ENCODE results near the gene XCL1.
"Not testable (repeated sequence)": the region's sequence is repeated elsewhere in the genome, so short reads cannot be mapped to it uniquely, and the experiment has no call there.

XCL1 gene

DNA sequence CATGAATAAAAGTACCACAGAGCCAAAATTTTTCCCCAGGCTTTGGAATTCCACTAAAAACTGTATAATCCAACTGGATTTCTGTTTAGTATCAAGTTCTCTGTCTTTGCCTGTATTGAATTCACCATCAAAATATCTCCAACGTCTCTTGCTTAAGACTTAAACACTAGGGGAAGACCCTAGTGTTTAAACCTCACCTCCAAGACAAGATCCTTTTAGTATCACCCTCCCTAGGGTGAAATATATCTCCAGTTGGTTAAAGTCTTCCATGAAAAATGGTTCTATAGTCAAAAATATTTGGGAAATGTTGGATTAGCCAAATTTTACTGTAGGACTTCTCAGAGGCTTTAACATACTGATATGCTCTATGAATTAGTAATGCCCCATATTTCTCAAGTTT lies 8.1 kb upstream of the XCL1 start:
- no peak for DNase-seq

DNA sequence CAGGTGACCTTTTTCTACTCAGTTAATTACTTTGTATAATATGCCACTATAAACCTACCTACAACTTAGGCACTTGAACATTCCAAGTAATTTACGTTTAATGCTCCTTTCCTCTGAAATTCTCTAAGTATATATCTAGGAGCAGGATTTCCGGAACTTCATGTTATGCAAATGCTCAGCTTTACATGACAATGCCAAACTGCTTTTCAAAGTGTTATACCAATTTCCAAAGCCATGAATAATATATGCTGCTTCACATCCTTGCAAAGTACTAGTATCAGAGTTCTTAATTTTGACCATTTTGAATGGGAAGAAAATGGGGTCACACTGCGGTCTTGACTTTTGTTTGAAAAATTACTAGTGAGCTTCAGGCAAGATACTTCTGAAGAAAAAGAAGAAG lies 5.8 kb upstream of the XCL1 start:
- no peak for DNase-seq

DNA sequence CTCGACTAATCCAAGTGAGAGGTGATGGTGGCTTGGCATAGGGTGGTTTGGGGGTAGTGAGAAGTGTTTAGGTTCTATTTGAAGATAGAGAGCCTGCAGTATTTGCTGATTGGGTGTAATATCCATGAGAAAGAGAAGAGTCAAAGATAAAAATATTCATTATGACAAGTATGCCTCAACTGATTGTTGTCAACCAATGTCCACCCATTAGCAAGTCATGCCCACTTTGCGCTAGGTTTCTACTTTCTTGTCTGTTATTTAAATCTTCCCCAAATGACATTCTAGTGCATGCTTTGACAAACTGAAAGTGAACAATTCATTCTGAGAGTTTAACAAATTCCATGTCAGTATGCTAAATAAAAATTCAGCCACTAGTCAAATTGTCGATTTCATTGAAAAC lies 3.8 kb upstream of the XCL1 start:
- no peak for DNase-seq

DNA sequence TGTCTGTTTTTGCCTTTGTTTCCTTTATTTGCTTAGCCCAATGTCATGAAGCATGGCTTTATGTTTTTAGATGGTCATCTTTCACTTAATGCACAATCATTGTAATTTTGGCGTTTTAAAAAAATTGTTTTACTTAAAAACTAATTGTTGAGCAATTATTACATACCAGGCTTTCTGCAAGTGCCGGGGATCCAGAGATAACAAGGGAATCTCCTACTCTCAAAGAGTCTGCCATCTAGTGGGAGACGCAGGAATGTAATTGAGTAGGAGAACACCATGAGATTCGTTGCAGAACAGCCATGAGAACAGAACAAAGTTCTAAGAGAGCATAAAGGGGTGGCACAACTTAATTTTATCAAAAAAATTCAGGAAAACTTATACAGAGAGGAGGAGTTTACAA lies 2.2 kb upstream of the XCL1 start:
- DNase-seq = peak; percentile 27 to 58

DNA sequence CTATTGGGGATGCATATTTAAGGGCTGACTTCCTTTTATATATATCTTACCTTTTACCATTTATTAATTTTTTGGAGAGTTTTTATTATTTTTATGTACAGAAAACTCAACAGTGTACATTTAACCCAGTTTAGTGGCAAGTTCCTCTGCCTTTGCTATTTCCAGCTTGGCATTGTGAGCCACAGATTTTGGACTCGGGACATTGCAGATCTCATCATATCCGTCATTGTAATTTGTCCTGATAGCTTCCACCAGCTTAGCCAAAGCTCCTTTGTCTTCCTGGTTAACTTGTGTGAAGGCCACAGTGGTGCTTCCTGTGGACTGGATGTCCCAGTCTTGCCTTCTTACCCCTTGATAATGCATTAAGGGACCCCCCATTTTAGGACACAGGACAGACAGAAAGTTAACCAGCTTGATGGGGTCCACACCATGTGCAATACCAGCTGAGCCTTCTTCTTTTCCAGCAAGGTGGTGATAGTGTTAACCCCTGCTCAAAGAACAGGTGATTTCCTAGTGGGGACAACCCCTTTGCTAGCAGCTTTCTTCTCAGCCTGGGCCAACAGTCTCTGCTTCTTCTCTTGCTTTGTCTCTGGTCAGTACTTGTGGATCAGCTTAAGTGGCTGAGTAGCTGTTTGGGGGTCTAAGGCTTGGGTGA lies 2.3 kb downstream of the XCL1 start:
- DNase-seq = not testable (repeated sequence)

DNA sequence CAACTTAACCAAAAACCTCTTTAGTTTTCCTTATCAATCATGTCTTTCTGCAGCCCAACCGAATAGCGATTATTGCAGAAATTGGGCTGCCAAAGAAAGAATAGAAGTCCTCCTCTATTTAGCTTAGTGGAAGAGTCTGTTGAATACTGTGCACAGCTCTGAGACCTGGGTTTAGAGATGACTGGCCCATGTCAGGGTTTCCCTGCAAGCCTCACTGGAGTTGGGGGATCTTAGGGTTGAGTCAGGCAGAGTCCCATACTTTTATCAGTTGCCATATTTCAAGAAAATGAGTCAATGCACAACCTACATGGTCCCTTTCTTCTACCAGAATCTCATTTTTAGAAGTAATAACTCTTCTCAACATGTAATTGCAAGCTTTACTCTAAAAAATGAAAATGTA lies 3.9 kb downstream of the XCL1 start:
- DNase-seq = not testable (repeated sequence)

DNA sequence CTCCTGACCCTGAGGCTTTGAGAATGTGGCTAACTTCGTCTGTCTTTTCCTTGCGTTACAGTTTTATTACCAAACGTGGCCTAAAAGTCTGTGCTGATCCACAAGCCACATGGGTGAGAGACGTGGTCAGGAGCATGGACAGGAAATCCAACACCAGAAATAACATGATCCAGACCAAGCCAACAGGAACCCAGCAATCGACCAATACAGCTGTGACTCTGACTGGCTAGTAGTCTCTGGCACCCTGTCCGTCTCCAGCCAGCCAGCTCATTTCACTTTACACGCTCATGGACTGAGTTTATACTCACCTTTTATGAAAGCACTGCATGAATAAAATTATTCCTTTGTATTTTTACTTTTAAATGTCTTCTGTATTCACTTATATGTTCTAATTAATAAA lies 4.6 kb downstream of the XCL1 start:
- not testable (repeated sequence) for DNase-seq

DNA sequence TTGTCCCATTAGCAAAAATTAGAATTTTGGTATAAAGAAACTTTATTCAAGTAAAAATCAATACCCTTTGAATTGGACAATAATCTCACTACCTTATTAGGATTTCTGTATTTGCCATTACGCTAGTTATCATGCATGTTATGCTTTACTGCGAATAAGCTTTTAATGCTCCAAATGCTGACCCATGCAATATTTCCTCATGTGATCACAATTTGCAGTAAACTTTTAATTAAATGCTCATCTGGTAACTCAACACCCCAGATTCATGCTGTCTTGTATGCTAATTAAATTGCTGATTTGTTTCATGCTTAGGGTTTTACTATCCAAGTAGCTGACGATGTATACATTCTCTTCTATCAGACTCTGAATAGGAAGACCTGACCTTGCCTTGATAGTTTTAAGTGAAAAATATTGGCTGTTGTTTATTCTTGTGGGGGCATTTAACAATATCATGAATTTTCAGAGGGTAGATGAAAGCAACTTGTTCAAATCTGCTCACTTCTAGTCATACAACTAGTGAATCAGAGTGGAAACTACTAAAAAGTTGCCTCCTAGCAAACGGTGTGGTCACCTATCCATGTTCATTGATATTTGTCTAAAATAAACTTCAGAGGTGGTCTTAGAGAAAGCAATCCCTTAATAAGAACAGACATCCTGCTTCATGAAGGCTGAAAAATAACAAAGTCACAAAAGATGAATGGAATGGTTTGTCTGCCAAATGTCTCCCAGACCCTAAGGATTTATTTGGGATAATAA lies 5.6 kb downstream of the XCL1 start:
- no peak for DNase-seq

DNA sequence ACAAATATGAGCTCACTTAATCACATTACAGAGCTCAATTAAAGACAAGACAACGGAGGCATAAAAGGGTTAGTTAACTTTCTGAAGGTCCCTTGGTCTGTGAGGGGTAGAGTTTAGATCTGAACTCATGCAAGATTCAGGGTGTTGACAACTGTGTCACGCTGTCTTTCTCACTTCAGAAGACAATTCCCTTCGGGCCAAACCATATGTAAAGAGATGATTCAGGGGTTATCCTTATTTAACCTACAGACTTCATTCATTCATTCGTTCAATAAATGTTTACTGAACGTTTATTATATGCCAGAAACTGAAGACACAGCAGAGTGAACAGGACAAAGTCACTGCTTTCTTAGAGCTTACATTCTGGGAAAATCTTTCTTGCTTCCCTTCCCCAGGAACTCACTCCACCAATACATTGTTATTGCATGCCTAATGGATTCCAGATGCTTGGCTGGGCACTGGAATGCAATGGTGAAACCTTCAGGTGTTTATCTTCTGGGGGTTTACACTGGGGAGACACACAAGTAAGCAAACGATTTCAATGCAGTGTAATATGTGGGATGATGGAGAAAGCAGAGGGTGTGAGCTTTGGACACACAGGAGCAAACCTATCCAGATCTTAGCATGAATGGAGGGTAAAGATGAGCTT lies 6.4 kb downstream of the XCL1 start:
- DNase-seq = no peak

DNA sequence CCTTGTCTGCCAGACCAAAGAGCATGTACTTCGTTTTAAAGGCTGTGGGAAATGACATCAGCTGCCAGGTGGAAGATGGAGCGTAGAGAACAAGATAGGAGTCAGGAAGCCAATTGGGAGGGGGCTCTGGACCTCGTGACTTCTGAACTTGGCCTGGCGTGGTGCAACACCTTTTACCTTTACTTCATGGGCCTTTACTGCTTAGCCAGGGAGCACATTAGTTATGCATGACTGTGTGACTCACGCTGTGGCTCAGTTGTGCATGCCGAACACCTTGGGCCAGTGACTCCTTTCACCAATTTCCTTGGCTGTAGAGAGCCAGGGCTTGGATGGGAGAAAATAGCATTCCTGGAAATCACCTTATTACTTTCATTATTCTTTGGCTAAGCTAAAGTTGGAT lies 7.2 kb downstream of the XCL1 start:
- DNase-seq = no peak

DNA sequence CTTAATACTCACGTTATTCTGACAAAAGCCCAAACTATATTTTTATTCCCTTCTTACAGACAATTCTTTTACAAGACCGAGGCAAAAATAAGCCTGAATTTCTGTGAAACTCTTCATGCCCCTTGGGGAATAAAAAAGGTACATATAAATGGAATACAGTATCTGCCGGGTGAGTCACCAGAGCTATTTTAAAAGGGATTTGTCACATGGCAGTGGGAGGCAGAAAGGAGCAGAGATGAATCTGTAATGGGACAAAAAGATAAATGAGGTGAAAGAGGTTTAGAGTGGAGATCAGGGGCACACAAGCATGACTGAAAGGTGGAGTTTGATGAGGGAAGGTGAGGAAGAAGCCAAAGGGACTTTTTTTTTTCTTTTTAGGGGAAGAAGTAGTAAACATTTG lies 8.8 kb downstream of the XCL1 start:
- DNase-seq = no peak

DNA sequence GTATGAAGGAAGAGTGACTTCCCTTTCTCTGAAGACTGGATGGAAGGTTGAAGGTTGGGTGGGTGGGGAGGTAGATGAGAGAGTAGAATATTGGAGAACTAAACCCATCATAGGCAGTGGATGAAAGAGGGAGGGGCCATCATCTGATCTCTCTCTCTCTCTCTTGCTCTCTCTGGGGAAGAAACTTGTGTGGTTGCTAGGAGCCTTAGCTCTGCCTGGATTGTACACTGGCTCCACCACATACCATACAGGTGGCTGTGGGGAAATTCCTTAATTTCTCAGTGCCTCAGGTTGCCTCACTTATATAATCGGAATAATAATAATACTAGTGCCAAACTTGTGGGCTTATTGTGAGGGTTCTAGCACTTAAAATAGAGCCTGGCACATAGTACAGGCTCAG lies 9.5 kb downstream of the XCL1 start:
- DNase-seq = no peak

DNA sequence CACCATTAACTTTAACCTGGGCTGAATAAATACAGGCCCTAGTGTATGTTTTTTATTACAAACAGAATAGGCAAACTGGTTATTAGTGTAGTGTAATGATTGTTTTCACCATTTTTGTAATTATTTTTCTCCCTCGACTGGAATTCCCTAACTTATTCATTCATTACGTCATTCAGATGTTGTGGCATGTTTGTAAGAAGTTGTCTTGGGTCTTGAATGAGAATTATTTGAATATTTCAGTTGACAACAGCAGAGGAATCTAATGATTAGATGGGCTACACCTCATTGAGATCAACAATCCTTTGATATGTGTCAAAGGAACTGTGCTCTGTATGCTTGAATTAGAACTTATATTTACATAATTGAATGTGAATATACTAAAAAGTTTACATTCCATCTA lies 12.8 kb downstream of the XCL1 start:
- DNase-seq = no peak

DNA sequence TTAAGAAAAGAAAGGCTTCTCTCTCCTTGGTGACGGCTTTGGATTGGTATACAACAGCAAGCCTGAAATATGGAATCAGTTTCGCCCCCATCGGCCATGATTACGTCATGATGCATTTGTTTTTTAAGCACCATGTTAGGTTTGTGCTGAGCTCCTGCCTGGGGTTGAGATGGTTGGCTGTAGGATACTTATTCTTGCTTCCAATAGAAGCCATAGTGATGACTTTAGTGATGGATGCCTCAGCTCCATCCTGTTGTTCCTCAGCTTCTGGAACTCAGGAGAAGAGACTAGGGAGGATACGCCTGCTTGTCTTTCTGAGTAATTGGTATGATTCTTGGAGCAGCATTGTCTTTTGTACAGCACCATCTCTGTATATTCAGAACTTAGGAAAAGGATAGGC lies 14.7 kb downstream of the XCL1 start:
- no peak for DNase-seq

DNA sequence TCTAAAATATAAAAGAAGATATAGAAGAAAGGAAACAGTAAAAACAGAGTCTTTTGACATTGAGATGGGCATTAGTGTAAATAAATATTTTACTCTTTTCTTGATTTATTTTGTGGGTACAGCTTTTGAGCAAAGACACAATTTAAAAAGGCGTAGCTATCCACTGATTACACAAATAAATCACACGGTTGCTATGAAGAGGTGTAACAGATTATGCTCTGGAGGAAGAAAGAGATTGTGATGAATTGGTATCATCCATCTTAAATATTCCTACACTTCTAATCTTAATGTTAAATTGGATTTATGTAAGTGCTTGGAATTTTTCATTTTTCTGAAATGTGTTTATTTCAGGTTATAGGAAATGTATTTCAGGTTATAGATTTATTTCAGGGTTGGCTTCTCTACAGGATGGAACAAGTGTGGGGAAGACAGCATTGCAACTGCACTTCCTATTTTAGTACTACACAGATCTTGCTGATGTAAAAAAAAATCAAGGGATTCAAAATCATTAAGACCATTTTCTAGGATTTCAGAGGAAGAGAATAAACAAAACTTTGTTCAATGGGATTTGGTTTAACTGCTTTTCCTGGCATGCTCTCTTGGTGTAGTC lies 15.3 kb downstream of the XCL1 start:
- no peak for DNase-seq

DNA sequence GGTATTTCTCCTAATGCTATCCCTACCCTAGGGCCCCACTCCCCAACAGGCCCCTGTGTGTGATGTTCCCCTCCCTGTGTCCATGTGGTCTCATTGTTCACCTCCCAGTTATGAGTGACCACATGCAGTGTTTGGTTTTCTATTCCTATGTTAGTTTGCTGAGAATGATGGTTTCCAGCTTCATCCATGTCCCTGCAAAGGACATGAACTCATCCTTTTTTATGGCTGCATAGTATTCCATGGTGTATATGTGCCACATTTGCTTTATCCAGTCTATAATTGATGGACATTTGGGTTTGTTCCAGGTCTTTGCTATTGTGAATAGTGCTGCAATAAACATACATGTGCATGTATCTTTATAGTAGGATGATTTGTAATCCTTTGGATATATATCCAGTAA lies 19.0 kb downstream of the XCL1 start:
- DNase-seq = not testable (repeated sequence)

DNA sequence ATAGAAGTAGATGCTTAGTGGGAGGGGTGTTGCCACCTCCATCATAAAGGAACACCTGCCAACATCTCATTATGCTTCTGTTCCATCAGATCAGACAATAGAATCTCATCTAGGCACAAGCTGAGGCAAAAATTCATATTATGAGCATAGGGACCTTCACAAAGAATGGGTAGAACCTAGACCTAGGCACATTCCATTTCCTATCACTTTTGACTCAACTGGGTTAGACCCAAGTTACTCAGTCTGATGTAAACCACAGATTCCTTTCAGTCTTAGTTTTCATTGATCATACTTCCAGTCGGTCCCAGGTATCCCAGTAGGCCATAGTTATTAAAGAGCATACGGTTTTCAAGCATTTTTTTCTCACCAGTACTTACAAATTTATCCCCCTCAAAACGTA lies 21.7 kb downstream of the XCL1 start:
- DNase-seq = no peak

DNA sequence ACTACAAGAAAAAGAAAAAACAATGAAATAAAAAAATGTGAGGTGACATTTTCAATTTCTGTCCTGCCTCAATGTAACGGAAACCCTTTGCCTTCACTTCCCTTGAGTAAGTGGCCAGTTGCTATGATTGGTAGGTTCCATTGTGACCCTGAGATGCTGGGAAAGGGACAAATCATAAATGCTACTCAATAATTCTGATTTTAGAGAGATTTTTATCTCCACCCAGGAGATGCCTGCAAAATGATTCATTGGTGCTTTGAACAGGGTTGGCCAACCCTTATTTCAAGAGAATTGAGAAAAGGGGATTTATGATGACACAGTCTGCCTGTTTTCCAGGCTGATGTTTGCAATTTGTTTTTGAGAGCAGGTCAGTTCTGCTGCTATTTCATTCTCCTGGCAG lies 22.5 kb downstream of the XCL1 start:
- no peak for DNase-seq

DNA sequence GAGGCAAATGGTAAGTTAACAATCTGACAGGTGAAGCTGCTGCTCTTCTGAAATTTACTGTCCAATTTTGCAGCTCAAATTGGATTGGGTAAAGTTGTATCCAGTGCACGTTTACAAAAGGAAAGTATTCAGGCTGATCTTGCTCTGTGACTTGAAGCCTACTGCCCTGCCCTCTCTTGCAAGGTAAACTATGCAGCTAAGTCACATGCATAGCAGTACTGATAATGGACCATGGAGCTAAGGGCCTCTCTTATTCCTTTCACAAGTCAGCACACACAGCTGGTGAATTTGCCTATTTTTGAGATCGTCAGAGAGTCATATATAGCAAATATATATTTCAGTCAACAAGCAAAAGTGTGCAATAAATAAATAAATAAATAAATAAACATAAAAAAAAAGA lies 23.2 kb downstream of the XCL1 start:
- no peak for DNase-seq

DNA sequence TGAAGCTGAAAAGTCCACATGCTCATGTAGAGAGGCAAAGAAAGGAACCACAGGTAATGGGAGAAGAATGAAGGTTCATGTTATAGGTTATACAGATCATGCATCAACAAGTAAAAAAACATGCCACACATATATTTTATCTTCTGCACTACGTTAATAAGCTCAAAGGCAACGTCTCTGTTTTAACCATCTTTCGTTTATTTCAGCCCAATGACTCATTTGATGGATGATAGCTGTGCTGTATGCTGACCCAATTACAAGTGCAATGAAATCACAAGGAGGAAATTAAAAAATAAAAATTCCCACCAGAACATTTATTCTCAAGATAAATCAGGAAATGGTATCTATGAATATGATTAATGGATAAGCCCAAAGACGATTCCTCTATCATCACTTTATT lies 24.6 kb downstream of the XCL1 start:
- DNase-seq = no peak

DNA sequence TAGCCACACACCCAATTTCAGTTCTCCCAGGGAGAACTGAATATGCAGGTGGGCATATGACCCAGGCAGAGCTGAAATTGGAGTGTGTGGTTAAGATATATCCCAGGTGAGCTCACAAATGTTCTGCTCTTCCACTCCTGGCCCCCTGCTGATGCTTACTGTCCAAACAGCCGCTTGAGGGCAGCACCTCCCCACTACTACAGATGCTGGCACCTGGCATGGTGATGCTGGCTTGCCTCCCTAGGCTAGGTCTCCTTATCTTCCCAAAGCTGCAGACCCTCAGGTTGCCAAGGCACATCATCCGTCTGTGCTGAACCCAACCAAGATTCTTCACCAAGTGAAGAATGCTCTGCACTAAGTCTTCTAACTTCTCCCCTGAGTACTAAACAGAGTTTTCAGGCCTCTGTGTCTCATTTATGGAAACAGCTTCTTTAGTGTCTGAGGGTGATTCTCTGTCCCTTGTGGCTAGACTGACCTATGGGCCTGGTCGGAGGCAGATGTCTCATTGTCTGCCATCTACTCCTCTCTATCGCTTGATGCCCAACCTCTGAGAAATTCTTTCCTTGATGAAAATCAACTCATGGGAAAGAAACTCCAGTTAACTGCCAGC lies 27.2 kb downstream of the XCL1 start:
- DNase-seq = peak; percentile 60 to 72

DNA sequence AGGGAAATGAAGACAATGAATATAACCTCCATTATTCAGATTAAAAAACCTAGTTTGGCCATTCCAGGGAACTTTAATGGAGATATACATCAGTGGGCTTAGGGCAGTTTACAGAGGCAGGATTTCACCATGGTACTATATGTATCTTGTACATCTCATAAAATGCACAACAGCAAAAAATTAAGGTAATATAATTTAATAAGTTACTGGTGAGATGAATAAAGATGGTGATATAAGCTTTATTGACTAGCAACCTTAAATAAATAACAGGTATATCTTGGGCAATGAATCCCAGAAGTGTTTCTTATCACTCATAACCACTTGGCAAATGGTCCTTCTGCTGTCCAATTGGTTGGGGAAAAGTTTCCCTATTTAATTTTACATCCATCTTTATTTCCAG lies 29.0 kb downstream of the XCL1 start:
- no peak for DNase-seq

DNA sequence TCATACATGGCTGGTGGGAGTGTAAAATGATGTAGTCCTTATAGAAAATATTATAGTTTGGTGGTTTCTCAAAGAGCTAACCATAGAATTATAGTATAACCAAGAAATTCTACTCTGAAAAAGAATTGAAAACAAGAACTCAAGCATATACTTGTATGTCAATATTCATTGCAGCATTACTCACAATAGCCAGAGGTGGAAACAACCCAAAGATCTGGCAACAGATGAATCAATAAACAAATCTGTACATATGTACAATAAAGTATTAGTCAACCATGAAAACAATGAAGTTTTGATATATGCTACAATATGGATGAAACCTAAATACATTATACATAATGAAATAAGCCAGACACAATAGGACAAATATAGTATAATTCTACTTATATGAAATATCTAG lies 29.7 kb downstream of the XCL1 start:
- DNase-seq = no peak
